ENCODE data around the gene DLG1. TPM values are rescaled to one million over a fixed set of nuclear protein-coding genes. Genes with fewer than 3 reads are reported as not detected.

The DLG1 gene
- 56.7 TPM for polyA plus RNA-seq (2013)

DNA sequence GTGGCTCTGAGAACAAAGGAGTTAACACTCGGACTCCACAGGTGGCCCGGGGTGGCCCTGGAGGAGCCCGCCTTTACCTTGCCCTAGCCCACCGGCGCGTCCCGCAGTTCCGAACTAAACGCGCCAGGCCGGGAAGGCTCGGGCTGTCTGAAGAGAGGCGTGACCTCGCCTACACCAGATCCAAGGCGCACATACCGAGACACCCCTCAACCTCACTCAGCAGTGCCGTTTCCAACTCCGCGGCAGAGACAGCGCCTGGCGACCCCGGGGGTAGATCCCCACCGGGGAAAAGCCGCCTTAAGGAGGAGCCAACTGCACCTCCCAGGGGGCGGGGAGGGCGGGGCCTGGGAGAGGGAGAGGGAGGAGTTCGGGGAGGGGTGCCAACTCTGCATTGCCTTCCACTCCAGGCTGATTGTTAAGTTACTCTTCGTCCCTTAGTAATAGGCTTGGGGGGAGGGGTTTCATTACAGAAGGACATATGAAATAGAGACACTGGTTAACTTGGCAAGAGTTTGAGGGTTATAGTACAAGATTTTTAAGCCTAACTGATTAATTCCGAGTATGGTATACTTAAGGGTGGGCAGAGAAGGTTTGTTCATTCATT lies at the start of gene DLG1:
DLG1 (minus strand) TSS at position 272 of the 604 bp plus-strand sequence. CDS start 1,408 bp downstream, outside the sequence.
- WGBS (ENCODE audit: insufficient coverage) = 0% methylated on average over 18 of the region's 29 CpGs
- peaks cover 0 to 14% (median 1%) of the 10 kb centered on the region in 4 experiments for H3K36me3 ChIP-seq (ENCODE audit: control insufficient read depth in 4 of 4, insufficient read depth in 4 of 4, low read length in 3 of 4)
- CTCF ChIA-PET = no interaction called here
- peaks cover 0 to 9% (median 0%) of the 10 kb centered on the region in 5 experiments for H3K27me3 ChIP-seq (replicated peaks in 2 of 5; ENCODE audit: control insufficient read depth in 4 of 5, insufficient read depth in 5 of 5, low read length in 4 of 5)
- peak; percentile 87 to 91 (median 91) for DNase-seq
- H3K27ac ChIP-seq (ENCODE audit: insufficient read depth in 1 of 2, low read depth in 1 of 2, low read length in 2 of 2, poor library complexity in 1 of 2, severe bottlenecking in 2 of 2) = peak within 1 kb of the TSS; percentile 70 to 89
- H3K4me1 ChIP-seq (ENCODE audit: control extremely low read depth in 1 of 4, control insufficient read depth in 4 of 4, insufficient read depth in 4 of 4, low read length in 3 of 4) = peaks cover 0 to 26% (median 18%) of the 10 kb centered on the region in 4 experiments
- no peaks in the 10 kb centered on the region for H3K9me3 ChIP-seq (ENCODE audit: control extremely low read depth in 1 of 5, control insufficient read depth in 4 of 5, insufficient read depth in 2 of 5, low read depth in 1 of 5, low read length in 4 of 5)
- POLR2A ChIA-PET = interaction anchor here (0.6 to 0.7 kb wide), 2 partner anchors 71 to 221 kb away, joined by 3 read pairs; no protein-coding TSS in a partner anchor
- H3K4me3 ChIP-seq (ENCODE audit: control insufficient read depth in 1 of 7, extremely low read depth in 1 of 7, insufficient read depth in 4 of 7, low read depth in 2 of 7, low read length in 6 of 7) = peak within 1 kb of the TSS; percentile 69 to 94 (median 89)

DNA sequence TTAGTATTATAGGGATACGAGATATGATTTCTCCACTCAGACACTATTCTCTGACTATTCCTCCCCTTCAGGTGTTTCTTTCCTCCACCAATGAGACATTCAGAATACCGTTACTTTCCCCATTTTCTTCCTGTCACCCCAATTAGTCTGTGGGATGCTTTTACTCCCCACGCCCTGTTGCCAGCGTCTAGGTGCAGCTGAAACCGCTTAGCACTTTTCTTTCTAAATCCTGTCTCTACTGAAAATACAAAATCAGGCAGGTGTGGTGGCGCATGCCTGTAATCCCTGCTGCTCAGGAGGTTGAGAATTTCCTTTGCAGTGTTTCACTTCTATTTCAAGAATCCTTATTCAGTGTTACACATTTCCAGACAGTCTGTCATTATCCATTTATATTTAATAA lies 49.6 kb upstream of the DLG1 start:
- no peaks in the 10 kb centered on the region for H3K36me3 ChIP-seq (ENCODE audit: control insufficient read depth in 4 of 4, insufficient read depth in 4 of 4, low read length in 3 of 4)
- WGBS (ENCODE audit: insufficient coverage) = 100% methylated on average over 2 of the region's 6 CpGs
- no peak overlapping the region for H3K27ac ChIP-seq (ENCODE audit: insufficient read depth in 1 of 2, low read depth in 1 of 2, low read length in 2 of 2, poor library complexity in 1 of 2, severe bottlenecking in 2 of 2)
- H3K4me3 ChIP-seq (ENCODE audit: control insufficient read depth in 1 of 7, extremely low read depth in 1 of 7, insufficient read depth in 4 of 7, low read depth in 2 of 7, low read length in 6 of 7) = no peak overlapping the region
- CTCF ChIA-PET = no interaction called here
- no peaks in the 10 kb centered on the region for H3K9me3 ChIP-seq (ENCODE audit: control extremely low read depth in 1 of 5, control insufficient read depth in 4 of 5, insufficient read depth in 2 of 5, low read depth in 1 of 5, low read length in 4 of 5)
- no peaks in the 10 kb centered on the region for H3K4me1 ChIP-seq (ENCODE audit: control extremely low read depth in 1 of 4, control insufficient read depth in 4 of 4, insufficient read depth in 4 of 4, low read length in 3 of 4)
- H3K27me3 ChIP-seq (replicated peaks in 2 of 5; ENCODE audit: control insufficient read depth in 4 of 5, insufficient read depth in 5 of 5, low read length in 4 of 5) = peaks cover 0 to 2% (median 0%) of the 10 kb centered on the region in 5 experiments
- DNase-seq = no peak
- POLR2A ChIA-PET = no interaction called here

DNA sequence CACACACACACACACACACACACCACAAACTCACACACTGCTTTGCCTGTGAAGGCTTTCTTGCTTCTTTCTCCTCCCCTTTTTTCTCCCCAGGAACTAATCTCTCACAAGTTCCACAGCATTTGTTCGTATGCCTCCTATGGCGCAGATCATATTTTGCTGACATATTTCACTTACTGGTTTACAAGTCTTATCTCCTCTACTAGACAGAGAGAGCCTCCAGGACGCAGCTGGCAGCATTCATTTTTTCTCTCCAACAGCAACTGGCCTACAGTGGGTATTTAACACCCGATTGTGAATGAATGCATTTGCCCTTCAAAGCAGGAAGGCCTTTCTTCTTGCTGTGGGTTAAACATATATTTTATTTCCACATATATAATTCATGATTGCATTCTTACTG lies 47.0 kb upstream of the DLG1 start:
- CTCF ChIA-PET = interaction anchor here (0.7 kb wide), 1 partner anchor 12 kb away, joined by 3 read pairs; no protein-coding TSS in a partner anchor
- H3K4me1 ChIP-seq (ENCODE audit: control extremely low read depth in 1 of 4, control insufficient read depth in 4 of 4, insufficient read depth in 4 of 4, low read length in 3 of 4) = no peaks in the 10 kb centered on the region
- H3K9me3 ChIP-seq (ENCODE audit: control extremely low read depth in 1 of 5, control insufficient read depth in 4 of 5, insufficient read depth in 2 of 5, low read depth in 1 of 5, low read length in 4 of 5) = no peaks in the 10 kb centered on the region
- DNase-seq = no peak
- no peaks in the 10 kb centered on the region for H3K36me3 ChIP-seq (ENCODE audit: control insufficient read depth in 4 of 4, insufficient read depth in 4 of 4, low read length in 3 of 4)
- POLR2A ChIA-PET = no interaction called here
- 100% methylated on average over 3 of the region's 4 CpGs for WGBS (ENCODE audit: insufficient coverage)
- H3K4me3 ChIP-seq (ENCODE audit: control insufficient read depth in 1 of 7, extremely low read depth in 1 of 7, insufficient read depth in 4 of 7, low read depth in 2 of 7, low read length in 6 of 7) = no peak overlapping the region
- no peak overlapping the region for H3K27ac ChIP-seq (ENCODE audit: insufficient read depth in 1 of 2, low read depth in 1 of 2, low read length in 2 of 2, poor library complexity in 1 of 2, severe bottlenecking in 2 of 2)
- H3K27me3 ChIP-seq (replicated peaks in 2 of 5; ENCODE audit: control insufficient read depth in 4 of 5, insufficient read depth in 5 of 5, low read length in 4 of 5) = peaks cover 0 to under 1% (median 0%) of the 10 kb centered on the region in 5 experiments

DNA sequence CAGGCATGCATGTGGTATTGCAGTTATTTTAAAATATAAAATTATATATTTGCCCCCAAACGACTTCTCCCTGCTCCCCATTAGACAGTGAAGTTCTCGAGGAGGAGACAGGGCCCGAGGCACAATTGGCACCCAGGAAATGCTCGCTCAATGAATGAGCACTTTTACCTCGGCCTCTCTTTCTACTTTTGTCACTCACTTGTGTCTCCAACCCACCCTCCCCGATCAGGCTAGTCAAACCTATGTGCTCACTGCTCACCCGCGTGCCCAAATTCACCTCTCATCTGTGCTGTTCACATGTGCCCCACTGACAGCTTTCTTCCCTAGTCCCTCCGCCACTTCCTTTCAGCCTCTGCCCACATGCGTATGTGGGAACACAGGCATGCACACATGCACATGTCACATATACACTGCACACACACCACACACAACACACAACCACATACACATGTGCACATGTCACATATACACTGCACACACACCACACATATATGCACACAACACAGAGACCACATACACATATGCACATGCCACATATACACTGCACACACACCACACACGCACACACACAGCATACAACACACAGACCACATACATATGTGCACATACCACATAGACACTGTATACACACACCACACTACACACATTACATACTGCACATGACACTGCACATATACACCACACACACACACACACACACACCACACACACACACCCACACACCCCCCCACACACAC lies 46.3 kb upstream of the DLG1 start:
- WGBS (ENCODE audit: insufficient coverage) = 96% methylated on average over 8 of the region's 11 CpGs
- Histone ChIP-seq H3K4me3 (ENCODE audit: control insufficient read depth in 1 of 7, extremely low read depth in 1 of 7, insufficient read depth in 4 of 7, low read depth in 2 of 7, low read length in 6 of 7) (no peak overlapping the region), H3K27ac (ENCODE audit: insufficient read depth in 1 of 2, low read depth in 1 of 2, low read length in 2 of 2, poor library complexity in 1 of 2, severe bottlenecking in 2 of 2) (no peak overlapping the region), H3K36me3 (ENCODE audit: control insufficient read depth in 4 of 4, insufficient read depth in 4 of 4, low read length in 3 of 4) (no peaks in the 10 kb centered on the region), H3K4me1 (ENCODE audit: control extremely low read depth in 1 of 4, control insufficient read depth in 4 of 4, insufficient read depth in 4 of 4, low read length in 3 of 4) (no peaks in the 10 kb centered on the region), H3K9me3 (ENCODE audit: control extremely low read depth in 1 of 5, control insufficient read depth in 4 of 5, insufficient read depth in 2 of 5, low read depth in 1 of 5, low read length in 4 of 5) (no peaks in the 10 kb centered on the region), H3K27me3 (replicated peaks in 2 of 5; ENCODE audit: control insufficient read depth in 4 of 5, insufficient read depth in 5 of 5, low read length in 4 of 5) (no peaks in the 10 kb centered on the region)
- CTCF ChIA-PET = no interaction called here
- POLR2A ChIA-PET = no interaction called here
- DNase-seq = no peak

DNA sequence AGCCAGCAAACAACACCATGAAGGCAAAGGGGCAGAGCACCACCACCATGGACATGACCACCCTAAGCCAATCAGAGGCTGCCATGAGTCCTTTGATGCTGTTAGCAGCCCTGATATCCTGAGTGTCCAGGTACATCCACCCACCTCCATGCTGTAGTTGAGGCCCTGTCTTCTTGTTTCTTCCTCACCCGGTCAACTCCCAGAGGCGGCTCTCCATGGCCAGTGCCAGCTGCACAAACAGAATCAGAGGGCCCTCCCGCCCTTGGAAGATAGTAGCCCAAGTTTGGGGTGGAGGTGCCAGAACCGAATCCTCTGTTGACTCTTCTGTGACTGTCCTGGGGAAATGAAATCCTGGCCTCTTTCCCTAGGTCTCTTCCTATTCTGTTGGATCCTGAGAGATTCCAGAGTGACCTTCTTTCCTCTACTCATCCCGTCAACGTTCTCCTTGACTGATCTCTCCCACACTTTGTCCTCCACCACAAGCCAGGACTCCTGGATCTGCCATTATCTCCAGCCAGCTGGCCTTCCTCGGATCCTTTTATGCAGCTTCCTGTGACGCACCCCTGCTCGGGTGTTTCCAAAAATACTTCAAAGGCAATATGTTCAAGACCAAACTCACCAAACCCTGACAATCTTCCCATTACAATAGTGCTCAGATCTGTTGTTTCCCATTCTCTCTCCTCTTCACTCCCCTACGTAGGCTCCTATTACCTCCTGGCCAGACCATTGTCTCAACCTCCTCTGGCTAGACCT lies 45.4 kb upstream of the DLG1 start:
- Histone ChIP-seq H3K9me3 (ENCODE audit: control extremely low read depth in 1 of 5, control insufficient read depth in 4 of 5, insufficient read depth in 2 of 5, low read depth in 1 of 5, low read length in 4 of 5) (no peaks in the 10 kb centered on the region), H3K4me1 (ENCODE audit: control extremely low read depth in 1 of 4, control insufficient read depth in 4 of 4, insufficient read depth in 4 of 4, low read length in 3 of 4) (no peaks in the 10 kb centered on the region), H3K36me3 (ENCODE audit: control insufficient read depth in 4 of 4, insufficient read depth in 4 of 4, low read length in 3 of 4) (no peaks in the 10 kb centered on the region), H3K4me3 (ENCODE audit: control insufficient read depth in 1 of 7, extremely low read depth in 1 of 7, insufficient read depth in 4 of 7, low read depth in 2 of 7, low read length in 6 of 7) (no peak overlapping the region), H3K27me3 (replicated peaks in 2 of 5; ENCODE audit: control insufficient read depth in 4 of 5, insufficient read depth in 5 of 5, low read length in 4 of 5) (no peaks in the 10 kb centered on the region), H3K27ac (ENCODE audit: insufficient read depth in 1 of 2, low read depth in 1 of 2, low read length in 2 of 2, poor library complexity in 1 of 2, severe bottlenecking in 2 of 2) (no peak overlapping the region)
- ChIA-PET CTCF (no interaction called here), POLR2A (no interaction called here)
- WGBS (ENCODE audit: insufficient coverage) = 91% methylated on average over 10 of the region's 10 CpGs
- no peak for DNase-seq

DNA sequence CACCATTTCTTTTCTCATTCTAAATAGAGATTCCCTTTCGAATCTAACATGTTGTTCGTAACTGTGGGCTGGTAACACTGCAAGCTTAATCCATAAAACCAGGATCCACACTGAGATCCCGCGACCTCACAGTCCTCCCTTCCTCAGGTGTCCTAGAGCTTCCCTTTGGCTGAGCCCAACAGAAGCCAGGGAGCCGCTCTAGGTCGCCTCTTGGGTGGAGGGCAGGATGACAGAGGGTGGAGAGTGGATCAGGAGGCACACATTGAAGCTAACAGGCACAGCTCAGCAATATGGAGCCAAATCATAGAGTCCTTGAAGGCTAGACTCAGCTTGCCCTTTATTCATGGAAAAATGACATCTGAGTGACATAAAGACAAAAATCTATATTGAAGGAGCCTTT lies 44.7 kb upstream of the DLG1 start:
- no peaks in the 10 kb centered on the region for H3K36me3 ChIP-seq (ENCODE audit: control insufficient read depth in 4 of 4, insufficient read depth in 4 of 4, low read length in 3 of 4)
- H3K27ac ChIP-seq (ENCODE audit: insufficient read depth in 1 of 2, low read depth in 1 of 2, low read length in 2 of 2, poor library complexity in 1 of 2, severe bottlenecking in 2 of 2) = no peak overlapping the region
- ChIA-PET CTCF (interaction anchor here (1.1 kb wide), 1 partner anchor 10 kb away, joined by 4 read pairs; no protein-coding TSS in a partner anchor), POLR2A (no interaction called here)
- H3K9me3 ChIP-seq (ENCODE audit: control extremely low read depth in 1 of 5, control insufficient read depth in 4 of 5, insufficient read depth in 2 of 5, low read depth in 1 of 5, low read length in 4 of 5) = no peaks in the 10 kb centered on the region
- WGBS (ENCODE audit: insufficient coverage) = 100% methylated on average over 6 of the region's 6 CpGs
- H3K4me3 ChIP-seq (ENCODE audit: control insufficient read depth in 1 of 7, extremely low read depth in 1 of 7, insufficient read depth in 4 of 7, low read depth in 2 of 7, low read length in 6 of 7) = no peak overlapping the region
- no peaks in the 10 kb centered on the region for H3K27me3 ChIP-seq (replicated peaks in 2 of 5; ENCODE audit: control insufficient read depth in 4 of 5, insufficient read depth in 5 of 5, low read length in 4 of 5)
- no peaks in the 10 kb centered on the region for H3K4me1 ChIP-seq (ENCODE audit: control extremely low read depth in 1 of 4, control insufficient read depth in 4 of 4, insufficient read depth in 4 of 4, low read length in 3 of 4)
- no peak for DNase-seq

DNA sequence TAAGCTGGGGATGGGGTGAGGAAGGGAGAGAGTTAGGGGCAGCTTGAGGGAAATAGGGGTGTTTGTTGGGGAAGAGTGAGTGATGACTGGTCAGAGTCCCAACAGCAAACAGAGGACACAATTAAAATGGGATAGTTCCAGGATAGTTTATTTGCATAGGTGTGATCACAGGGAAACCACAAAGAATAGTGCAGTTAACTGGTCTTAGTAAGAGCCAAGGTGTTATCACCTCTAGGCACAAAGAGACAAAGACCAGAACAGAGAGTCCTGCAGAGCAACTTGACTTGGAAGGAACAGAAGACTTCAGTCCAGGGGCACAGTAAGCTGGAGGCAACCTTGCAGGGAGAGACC lies 42.1 kb upstream of the DLG1 start:
- POLR2A ChIA-PET = no interaction called here
- H3K4me3 ChIP-seq (ENCODE audit: control insufficient read depth in 1 of 7, extremely low read depth in 1 of 7, insufficient read depth in 4 of 7, low read depth in 2 of 7, low read length in 6 of 7) = no peak overlapping the region
- no peak for DNase-seq
- H3K4me1 ChIP-seq (ENCODE audit: control extremely low read depth in 1 of 4, control insufficient read depth in 4 of 4, insufficient read depth in 4 of 4, low read length in 3 of 4) = no peaks in the 10 kb centered on the region
- CTCF ChIA-PET = no interaction called here
- H3K9me3 ChIP-seq (ENCODE audit: control extremely low read depth in 1 of 5, control insufficient read depth in 4 of 5, insufficient read depth in 2 of 5, low read depth in 1 of 5, low read length in 4 of 5) = no peaks in the 10 kb centered on the region
- no peak overlapping the region for H3K27ac ChIP-seq (ENCODE audit: insufficient read depth in 1 of 2, low read depth in 1 of 2, low read length in 2 of 2, poor library complexity in 1 of 2, severe bottlenecking in 2 of 2)
- H3K36me3 ChIP-seq (ENCODE audit: control insufficient read depth in 4 of 4, insufficient read depth in 4 of 4, low read length in 3 of 4) = no peaks in the 10 kb centered on the region
- no peaks in the 10 kb centered on the region for H3K27me3 ChIP-seq (replicated peaks in 2 of 5; ENCODE audit: control insufficient read depth in 4 of 5, insufficient read depth in 5 of 5, low read length in 4 of 5)

Data from common myeloid progenitor, CD34-positive (primary cell).